H1 (cell line): ENCODE measurements around the gene TMPRSS11E. TPM values are rescaled to one million over a fixed set of nuclear protein-coding genes. Genes with fewer than 3 reads are reported as not detected.

Source experiments
- CTCF ChIA-PET: fragments of 300-600 bp; sonication (Branson Sonifier 250); formaldehyde crosslinking; loops from one replicate; lab custom pipeline; 2021; ENCODE audit not compliant: partially characterized antibody; lab: Charles Lee
- POLR2A ChIA-PET: fragments of 300-600 bp; sonication (Branson Sonifier 250); formaldehyde crosslinking; loops from one replicate; lab custom pipeline; 2021; ENCODE audit warnings: inconsistent platforms; ENCODE audit not compliant: partially characterized antibody; lab: Charles Lee
- DNase-seq, 2 experiments: peaks; one replicate each; pipeline versions ENCODE4 v3.0.0 to v3.0.0-alpha.2; 2010 to 2022; ENCODE audit warnings: low spot score in 2 of 2, low read depth in 1 of 2, mixed read lengths in 1 of 2
- FAIRE-seq: peaks from 2 replicates; lab custom pipeline; 2011; peaks lifted over from hg19 to GRCh38; lab: Jason Lieb, UNC
- H2AFZ ChIP-seq: 2 replicates; pipeline ENCODE4 v1.8.1; 2012; ENCODE audit warnings: low read length, inconsistent platforms
- H2AK5ac ChIP-seq: 2 replicates; pipeline ENCODE4 v1.6.1; 2013; ENCODE audit warnings: low read depth, low read length
- H2BK120ac ChIP-seq: replicated peaks from 2 replicates; pipeline ENCODE3; 2013; ENCODE audit warnings: low read depth, low read length, inconsistent platforms
- H2BK12ac ChIP-seq: 2 replicates; pipeline ENCODE4 v1.6.1; 2013; ENCODE audit warnings: low read depth, low read length
- H2BK15ac ChIP-seq: 2 replicates; pipeline ENCODE4 v1.6.1; 2013; ENCODE audit warnings: low read length
- H2BK20ac ChIP-seq: 2 replicates; pipeline ENCODE4 v1.6.1; 2013; ENCODE audit warnings: low read length
- H2BK5ac ChIP-seq: 2 replicates; pipeline ENCODE4 v1.6.1; 2013; ENCODE audit warnings: low read depth, low read length
- H3K14ac ChIP-seq: 2 replicates; pipeline ENCODE4 v1.6.1; 2013; ENCODE audit warnings: inconsistent platforms; ENCODE audit not compliant: insufficient read length
- H3K18ac ChIP-seq: 2 replicates; pipeline ENCODE4 v1.6.1; 2013; ENCODE audit warnings: low read length; ENCODE audit errors: extremely low read depth
- H3K23ac ChIP-seq: 2 replicates; pipeline ENCODE4 v1.6.1; 2013; ENCODE audit warnings: inconsistent platforms; ENCODE audit not compliant: insufficient read length
- H3K23me2 ChIP-seq: 2 replicates; pipeline ENCODE4 v1.6.1; 2013; ENCODE audit warnings: low read depth, low read length
- H3K27ac ChIP-seq: 2 replicates; pipeline ENCODE4 v1.6.1; 2011; ENCODE audit warnings: low read depth, low read length, inconsistent platforms
- H3K27me3 ChIP-seq, 4 experiments: replicated peaks in 1 of 4; 1 replicate in 1 of 4; 2 replicates in 3 of 4; pipeline versions ENCODE4 v1.6.1 to v1.8.1; 2011 to 2013; ENCODE audit warnings: low read length in 3 of 4, mild to moderate bottlenecking in 3 of 4, inconsistent platforms in 2 of 4, mixed read lengths in 2 of 4, moderate library complexity in 1 of 4; ENCODE audit not compliant: control insufficient read depth in 3 of 4, insufficient read depth in 3 of 4; ENCODE audit errors: extremely low read depth in 1 of 4
- H3K36me3 ChIP-seq, 4 experiments: 2 replicates each; pipeline versions ENCODE4 v1.6.1 to v1.8.1; 2011 to 2013; ENCODE audit warnings: mild to moderate bottlenecking in 4 of 4, low read length in 3 of 4, moderate library complexity in 2 of 4, control low read depth in 1 of 4, inconsistent platforms in 1 of 4; ENCODE audit not compliant: insufficient read depth in 4 of 4, control insufficient read depth in 2 of 4
- H3K4ac ChIP-seq: replicated peaks from 2 replicates; pipeline ENCODE3; 2013; ENCODE audit warnings: low read length, low read depth, mixed read lengths, inconsistent platforms; ENCODE audit not compliant: insufficient read length
- H3K4me1 ChIP-seq, 4 experiments: replicated peaks in 1 of 4; 1 replicate in 1 of 4; 2 replicates in 3 of 4; pipeline versions ENCODE4 v1.6.1 to v1.8.1; 2011 to 2013; ENCODE audit warnings: low read length in 3 of 4, inconsistent platforms in 2 of 4, mixed read lengths in 1 of 4; ENCODE audit not compliant: insufficient read depth in 4 of 4, control insufficient read depth in 3 of 4
- H3K4me2 ChIP-seq, 2 experiments: 2 replicates each; pipeline versions ENCODE4 v1.6.1 to v1.8.1; 2011 to 2013; ENCODE audit warnings: low read depth in 2 of 2, low read length in 2 of 2, control low read depth in 1 of 2, inconsistent platforms in 1 of 2, mild to moderate bottlenecking in 1 of 2; ENCODE audit not compliant: insufficient read depth in 1 of 2
- H3K4me3 ChIP-seq, 4 experiments: fragments of 200-600, 300-600 bp in 1 of 4; sonication (generic), shearing (Covaris generic), sonication (Bioruptor Twin) in 1 of 4; 2 replicates each; pipeline versions ENCODE4 v1.5.1 to v1.8.1; 2011 to 2016; ENCODE audit warnings: low read length in 4 of 4, low read depth in 3 of 4, control low read depth in 2 of 4, inconsistent platforms in 2 of 4, mild to moderate bottlenecking in 2 of 4, mixed read lengths in 1 of 4, moderate library complexity in 1 of 4; ENCODE audit not compliant: insufficient read depth in 2 of 4; ENCODE audit errors: extremely low read depth in 1 of 4
- H3K56ac ChIP-seq: replicated peaks from 2 replicates; pipeline ENCODE3; 2013; ENCODE audit warnings: low read depth, mild to moderate bottlenecking, mixed read lengths, low read length, inconsistent platforms; ENCODE audit not compliant: insufficient read length
- H3K79me1 ChIP-seq: 2 replicates; pipeline ENCODE4 v1.6.1; 2013; ENCODE audit warnings: low read depth, low read length, control low read depth
- H3K79me2 ChIP-seq, 2 experiments: 2 replicates each; pipeline versions ENCODE4 v1.6.1 to v1.8.1; 2012 to 2013; ENCODE audit warnings: low read length in 2 of 2, mild to moderate bottlenecking in 2 of 2, inconsistent platforms in 1 of 2; ENCODE audit not compliant: insufficient read depth in 2 of 2, control insufficient read depth in 1 of 2
- H3K9ac ChIP-seq, 4 experiments: replicated peaks in 1 of 4; 1 replicate in 1 of 4; 2 replicates in 3 of 4; pipeline versions ENCODE4 v1.6.1 to v1.8.1; 2011 to 2013; ENCODE audit warnings: low read depth in 3 of 4, low read length in 3 of 4, control low read depth in 2 of 4, mild to moderate bottlenecking in 2 of 4, moderate library complexity in 2 of 4, inconsistent platforms in 1 of 4; ENCODE audit errors: extremely low read depth in 1 of 4
- H3K9me3 ChIP-seq, 2 experiments: 2 replicates each; pipeline versions ENCODE4 v1.6.1 to v1.8.1; 2012 to 2013; ENCODE audit warnings: mild to moderate bottlenecking in 2 of 2, moderate library complexity in 2 of 2, control low read depth in 1 of 2, inconsistent platforms in 1 of 2, low read depth in 1 of 2, low read length in 1 of 2, mixed read lengths in 1 of 2; ENCODE audit not compliant: insufficient read depth in 2 of 2
- H4K20me1 ChIP-seq, 2 experiments: replicated peaks in 1 of 2; 2 replicates each; pipeline versions ENCODE3 to v1.8.1; 2011 to 2013; ENCODE audit warnings: inconsistent platforms in 2 of 2, low read length in 2 of 2, mild to moderate bottlenecking in 1 of 2; ENCODE audit not compliant: insufficient read depth in 2 of 2, control insufficient read depth in 1 of 2
- H4K5ac ChIP-seq: 2 replicates; pipeline ENCODE4 v1.6.1; 2013; ENCODE audit warnings: low read length, low read depth, mixed read lengths, inconsistent platforms; ENCODE audit not compliant: insufficient read length
- H4K8ac ChIP-seq: 2 replicates; pipeline ENCODE4 v1.8.0; 2013; ENCODE audit warnings: mild to moderate bottlenecking, moderate library complexity, low read length, inconsistent platforms; ENCODE audit not compliant: insufficient read depth; ENCODE audit errors: extremely low read depth
- H4K91ac ChIP-seq: replicated peaks from 2 replicates; pipeline ENCODE3; 2013; ENCODE audit warnings: low read length, mixed read lengths, inconsistent platforms; ENCODE audit not compliant: insufficient read length
- CREB1 ChIP-seq: IDR thresholded peaks from 2 replicates; pipeline ENCODE4 v1.6.1; 2012; ENCODE audit warnings: inconsistent platforms
- SP2 ChIP-seq: IDR thresholded peaks from 2 replicates; pipeline ENCODE4 v1.6.1; 2012; ENCODE audit warnings: mild to moderate bottlenecking, low read length, inconsistent platforms
- WGBS, 2 experiments: shearing (Covaris generic) in 1 of 2; methylation state at CpG; one replicate each; pipeline versions ENCODE4 v1.1.6 to v1.1.7; 2013 to 2015; ENCODE audit warnings: low lambda C conversion rate in 2 of 2, mixed read lengths in 2 of 2, inconsistent platforms in 1 of 2, low coverage in 1 of 2, missing lambda C conversion rate in 1 of 2; ENCODE audit not compliant: insufficient replicate concordance in 2 of 2, insufficient coverage in 1 of 2, insufficient read length in 1 of 2; ENCODE audit errors: extremely low coverage in 1 of 2, missing lambda C conversion rate in 1 of 2; 5-methylcytosine and 5-hydroxymethylcytosine counted together
- polyA plus RNA-seq, 7 experiments: library from polyadenylated mRNA; depleted of rRNA in 3 of 7; stranded (reverse) in 5 of 7; unstranded in 2 of 7; fragments of >200 nt in 5 of 7; fragments of 200-250 nt in 2 of 7; gene quantifications; 1 replicate in 5 of 7; 2 replicates in 1 of 7; 4 replicates in 1 of 7; pipeline versions ENCODE4 v1.2.1 to v1.2.3, GENCODE V29; 2011 to 2013; ENCODE audit warnings: missing spikeins in 2 of 7, mixed read lengths in 2 of 7
- total RNA-seq: library from RNA; stranded (reverse); fragmentation: NEBNext Ultra II Directional; extraction: Animal tissue kit (Norgen Biotek cat#: 25700); gene quantifications from 2 replicates; pipeline ENCODE4 v1.2.1, GENCODE V29; 2021

TMPRSS11E gene
- total and polyA plus RNA-seq, 2 of the 8 experiments (the other 6 are each of a cell fraction or from before 2014, with no cell fraction given), result 0.38 to 0.71 TPM

DNA sequence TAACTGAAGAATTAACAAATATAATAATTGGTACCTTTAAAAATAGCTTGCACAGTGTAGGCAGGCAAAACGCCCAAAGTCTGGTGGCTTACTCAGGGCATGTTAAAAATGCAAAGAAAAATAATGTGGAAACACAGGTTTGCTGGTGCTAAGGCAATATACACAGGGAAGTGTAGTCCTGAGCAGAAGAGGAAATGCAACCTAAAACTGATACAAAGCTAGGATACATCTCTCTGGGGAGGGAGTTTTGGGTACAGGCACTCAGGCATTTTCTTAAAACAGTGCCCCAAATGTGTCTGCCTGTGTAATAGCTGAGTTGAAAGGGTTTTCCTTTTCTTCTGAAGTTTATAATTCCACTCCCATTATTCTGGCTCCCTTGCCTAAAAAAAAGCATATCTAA, 47.4 kb downstream of the TMPRSS11E start:
- H2BK5ac ChIP-seq, result no peak overlapping the region
- CTCF ChIA-PET, result interaction anchor here (0.8 to 1.0 kb wide), 3 partner anchors 409 to 666 kb away, joined by 3 read pairs; no protein-coding TSS in a partner anchor
- TF ChIP-seq CREB1, result no peak
- no peak for TF ChIP-seq SP2
- no peak overlapping the region for H4K5ac ChIP-seq
- H2BK12ac ChIP-seq, result no peak overlapping the region
- no peak overlapping the region for H3K14ac ChIP-seq
- no peak overlapping the region for H3K23ac ChIP-seq
- H3K4me3 ChIP-seq, result no peak overlapping the region
- DNase-seq (no peak), FAIRE-seq (no peak)
- no peak overlapping the region for H2BK20ac ChIP-seq
- no peak overlapping the region for H4K91ac ChIP-seq
- no peak overlapping the region for H3K27ac ChIP-seq
- no peaks in the 10 kb centered on the region for H3K79me2 ChIP-seq
- H3K56ac ChIP-seq, result no peak overlapping the region
- no peak overlapping the region for H4K8ac ChIP-seq
- H3K23me2 ChIP-seq, result no peaks in the 10 kb centered on the region
- no peaks in the 10 kb centered on the region for H3K36me3 ChIP-seq
- no peak overlapping the region for H3K4ac ChIP-seq
- H2AFZ ChIP-seq, result peak overlapping the region; percentile 57; the same call in 1 of the 2 replicates
- no peak overlapping the region for H2AK5ac ChIP-seq
- H3K9ac ChIP-seq, result no peak overlapping the region
- H3K4me2 ChIP-seq, result no peak overlapping the region
- 70% methylated on average over 1 of the region's 1 CpG; no CpG with 5 or more reads in 1 of the 2 experiments for WGBS, 2 experiments
- H3K79me1 ChIP-seq, result no peaks in the 10 kb centered on the region
- no peak overlapping the region for H2BK120ac ChIP-seq
- no peak overlapping the region for H3K18ac ChIP-seq
- no peak overlapping the region for H2BK15ac ChIP-seq
- POLR2A ChIA-PET, result interaction anchor here (1.3 kb wide), 1 partner anchor 89 kb away, joined by 4 read pairs; no protein-coding TSS in a partner anchor
- H3K27me3 ChIP-seq, result peaks cover 0 to 1% (median 0%) of the 10 kb centered on the region in 4 experiments; a peak in 1 of 7 replicates
- H3K4me1 ChIP-seq, result peaks cover 0 to 4% (median 0%) of the 10 kb centered on the region in 4 experiments; a peak in 1 of 7 replicates
- no peaks in the 10 kb centered on the region for H3K9me3 ChIP-seq
- no peaks in the 10 kb centered on the region for H4K20me1 ChIP-seq
